Peyer's patch (tissue), 4 donors: ENCODE measurements around the gene SEMA5B. TPM values are rescaled to one million over a fixed set of nuclear protein-coding genes. Genes with fewer than 3 reads are reported as not detected.

Experiments
- DNase-seq, 3 donors: peaks; one replicate each; pipeline ENCODE4 v3.0.0-alpha.2; 2017 to 2019
- H3K27ac ChIP-seq, 4 donors: fragments of 200-600 bp; sonication (generic); one replicate each; pipeline ENCODE4 v1.5.1; 2016 to 2019
- H3K27me3 ChIP-seq, 2 donors: fragments of 200-600 bp; sonication (generic); one replicate each; pipeline ENCODE4 v1.5.1; 2019
- H3K36me3 ChIP-seq, 3 donors: fragments of 200-600 bp; sonication (generic); one replicate each; pipeline ENCODE4 v1.5.1; 2016 to 2019
- H3K4me1 ChIP-seq, 4 donors: fragments of 200-600 bp; sonication (generic); one replicate each; pipeline ENCODE4 v1.5.1; 2016 to 2019
- H3K4me3 ChIP-seq, 4 donors: fragments of 200-600 bp; sonication (generic); 1 replicate in 3 of 4; 2 replicates in 1 of 4; pipeline ENCODE4 v1.5.1; 2016 to 2019; ENCODE audit warnings: mild to moderate bottlenecking in 1 of 4
- H3K9me3 ChIP-seq, 4 donors: fragments of 200-600 bp; sonication (generic); one replicate each; pipeline ENCODE4 v1.5.1; 2016 to 2019; ENCODE audit warnings: mild to moderate bottlenecking in 1 of 4
- POLR2A ChIP-seq, 2 donors: fragments of 450-650 bp; IDR thresholded peaks; one replicate each; pipeline ENCODE4 v1.5.1; 2017; ENCODE audit warnings: antibody characterized with exemption in 2 of 2, mild to moderate bottlenecking in 2 of 2, moderate library complexity in 2 of 2
- total RNA-seq, 4 donors: library from RNA; depleted of rRNA; stranded (reverse); fragments of >200 nt; gene quantifications; one replicate each; pipeline ENCODE4 v1.1.0, GENCODE V29; 2016
- TF ChIP-seq, protein P1 (sequence below), 6 experiments: fragments of 450-650 bp in 4 of 6; fragments of 200-600 bp in 2 of 6; sonication (generic) in 1 of 6; IDR thresholded peaks; one replicate each; pipeline ENCODE4 v1.5.1; 2017 to 2019; ENCODE audit warnings: antibody characterized with exemption in 6 of 6, mild to moderate bottlenecking in 3 of 6, moderate library complexity in 1 of 6

Gene SEMA5B
- total RNA-seq, 4 donors from 2014 or later: 0.54 to 6.8 (median 2.5) TPM; not detected in 1

DNA sequence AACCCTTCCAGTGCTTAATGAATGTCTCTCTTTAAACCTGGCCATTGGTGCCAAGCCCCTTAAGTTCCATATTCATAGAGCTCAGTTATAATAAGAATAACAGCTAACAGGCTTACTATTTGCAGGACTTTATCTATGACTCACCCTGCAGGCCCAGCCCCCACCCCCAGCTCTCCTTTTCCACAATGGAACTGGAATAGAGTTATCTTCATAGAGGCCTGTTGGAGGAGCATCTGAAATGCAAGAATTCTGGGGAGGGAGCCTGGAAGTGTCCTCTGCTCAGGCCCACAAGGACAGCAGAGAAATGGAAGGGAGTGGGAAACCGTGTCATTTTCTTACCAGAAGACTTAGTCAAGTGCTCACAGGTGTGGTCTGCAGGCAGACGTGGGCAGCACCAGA, 52.8 kb downstream of the SEMA5B start:
- no peaks in the 10 kb centered on the region for H3K27me3 ChIP-seq
- TF ChIP-seq POLR2A (IDR thresholded peaks at IDR 0.05): no peak
- TF ChIP-seq, protein P1, sequence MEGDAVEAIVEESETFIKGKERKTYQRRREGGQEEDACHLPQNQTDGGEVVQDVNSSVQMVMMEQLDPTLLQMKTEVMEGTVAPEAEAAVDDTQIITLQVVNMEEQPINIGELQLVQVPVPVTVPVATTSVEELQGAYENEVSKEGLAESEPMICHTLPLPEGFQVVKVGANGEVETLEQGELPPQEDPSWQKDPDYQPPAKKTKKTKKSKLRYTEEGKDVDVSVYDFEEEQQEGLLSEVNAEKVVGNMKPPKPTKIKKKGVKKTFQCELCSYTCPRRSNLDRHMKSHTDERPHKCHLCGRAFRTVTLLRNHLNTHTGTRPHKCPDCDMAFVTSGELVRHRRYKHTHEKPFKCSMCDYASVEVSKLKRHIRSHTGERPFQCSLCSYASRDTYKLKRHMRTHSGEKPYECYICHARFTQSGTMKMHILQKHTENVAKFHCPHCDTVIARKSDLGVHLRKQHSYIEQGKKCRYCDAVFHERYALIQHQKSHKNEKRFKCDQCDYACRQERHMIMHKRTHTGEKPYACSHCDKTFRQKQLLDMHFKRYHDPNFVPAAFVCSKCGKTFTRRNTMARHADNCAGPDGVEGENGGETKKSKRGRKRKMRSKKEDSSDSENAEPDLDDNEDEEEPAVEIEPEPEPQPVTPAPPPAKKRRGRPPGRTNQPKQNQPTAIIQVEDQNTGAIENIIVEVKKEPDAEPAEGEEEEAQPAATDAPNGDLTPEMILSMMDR (IDR thresholded peaks at IDR 0.05): no peak
- no peaks in the 10 kb centered on the region for H3K9me3 ChIP-seq
- peak overlapping the region in 3 of 4 donors; percentile 8 to 69 (median 25) for H3K27ac ChIP-seq
- H3K36me3 ChIP-seq: no peaks in the 10 kb centered on the region
- H3K4me1 ChIP-seq: peaks cover 0 to 8% (median 0%) of the 10 kb centered on the region in 4 donors
- no peak overlapping the region for H3K4me3 ChIP-seq
- no peak for DNase-seq

DNA sequence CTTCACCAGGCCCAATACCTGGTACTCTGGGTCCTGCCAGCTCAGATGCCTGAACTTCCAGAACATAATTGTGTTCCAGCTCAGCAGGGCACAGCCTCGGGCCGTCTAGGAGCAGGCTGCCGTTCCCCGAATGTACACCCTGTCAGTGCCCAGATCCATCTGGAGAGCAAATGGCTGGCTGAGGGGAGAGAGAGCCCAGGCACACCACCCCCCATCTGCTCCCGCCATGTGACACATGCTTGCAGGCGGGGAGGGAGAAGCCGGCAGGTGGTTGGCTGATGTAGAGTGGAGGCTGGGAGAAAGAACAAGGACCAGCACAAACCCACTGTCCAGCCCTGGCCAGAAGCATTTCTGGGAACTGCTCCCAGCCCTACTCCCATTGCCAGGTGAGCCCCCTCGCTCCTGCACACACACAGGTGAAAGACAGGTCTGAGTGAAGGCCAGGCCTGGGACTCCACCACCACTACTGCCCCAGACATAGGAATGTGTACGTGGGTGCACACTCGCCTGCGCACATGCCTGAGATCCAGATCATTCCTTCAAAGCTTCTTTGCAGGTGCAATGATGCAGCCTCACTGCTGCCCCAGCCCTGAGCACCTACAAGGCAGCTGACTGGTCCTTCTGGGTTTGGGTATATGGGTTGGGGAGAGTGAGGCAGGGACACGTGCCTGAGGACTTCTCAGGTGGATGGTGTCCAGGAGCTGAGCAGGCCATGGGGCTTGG, 53.5 kb downstream of the SEMA5B start:
- peaks cover 0 to 8% (median 0%) of the 10 kb centered on the region in 4 donors for H3K4me1 ChIP-seq
- H3K4me3 ChIP-seq: no peak overlapping the region
- no peaks in the 10 kb centered on the region for H3K36me3 ChIP-seq
- no peaks in the 10 kb centered on the region for H3K27me3 ChIP-seq
- no peaks in the 10 kb centered on the region for H3K9me3 ChIP-seq
- TF ChIP-seq, protein P1 (IDR thresholded peaks at IDR 0.05): no peak
- peak overlapping the region in 2 of 4 donors; percentile 13 to 69 for H3K27ac ChIP-seq
- DNase-seq: no peak

DNA sequence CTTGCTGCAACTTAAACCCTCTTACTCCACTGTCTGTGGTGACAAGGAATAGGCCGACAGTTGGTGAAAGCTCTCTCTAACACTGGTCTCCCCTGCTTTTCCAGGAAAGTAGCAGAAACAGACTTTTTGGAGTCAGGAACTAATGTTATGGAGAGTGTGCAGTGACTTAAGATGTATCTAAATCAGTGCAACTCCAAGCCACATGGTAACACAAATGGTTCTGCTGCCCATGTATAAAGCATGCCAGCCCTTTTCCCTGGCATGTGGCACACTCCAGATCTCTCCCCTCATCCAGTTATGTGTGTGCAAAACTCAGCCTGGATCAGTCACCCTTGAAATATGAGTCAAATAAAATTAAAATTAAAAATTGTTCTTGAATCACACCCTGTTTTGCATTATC, 55.4 kb downstream of the SEMA5B start:
- DNase-seq: no peak

DNA sequence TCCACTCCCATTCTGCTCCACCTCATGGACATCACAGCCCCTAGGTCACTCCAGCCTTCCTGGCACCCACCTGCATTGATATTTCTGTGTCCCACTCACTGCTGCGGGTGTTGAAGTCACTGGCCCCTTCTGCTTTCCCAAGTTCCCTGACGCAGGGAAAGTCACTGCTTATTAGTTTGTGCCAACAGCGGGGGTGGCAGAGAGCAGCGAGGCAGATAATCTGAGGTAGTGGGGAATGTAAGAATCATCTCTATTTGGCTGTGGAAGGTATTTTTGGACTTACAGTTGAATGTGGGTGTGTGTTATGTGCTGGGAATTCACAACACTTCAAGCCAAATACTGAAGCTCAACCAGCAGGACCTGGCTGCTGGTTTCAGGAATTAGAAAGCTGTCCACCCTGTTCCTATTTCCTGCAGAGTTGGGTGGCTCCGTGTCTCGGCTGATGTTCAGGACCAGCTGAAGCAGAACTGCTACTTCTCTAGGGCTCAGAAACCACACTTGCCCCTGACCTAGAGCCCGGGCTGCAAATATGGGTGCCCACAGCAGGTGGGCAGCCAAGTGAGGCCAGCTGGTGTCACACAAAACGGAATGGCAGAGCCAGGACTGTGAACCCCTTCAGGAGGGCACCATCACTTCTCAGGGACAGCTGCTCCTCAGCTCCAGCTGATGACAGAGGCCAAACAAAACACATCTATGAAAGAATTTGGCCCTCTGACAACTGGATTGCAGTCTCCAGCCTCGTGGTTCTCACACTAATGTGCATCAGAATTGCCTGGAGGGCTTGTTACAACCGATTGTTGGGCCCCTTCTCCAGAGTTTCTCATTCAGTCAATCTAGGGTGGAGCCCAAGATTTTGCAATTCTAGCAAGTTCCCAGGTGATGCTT, 57.7 kb downstream of the SEMA5B start:
- no peak overlapping the region for H3K4me3 ChIP-seq
- no peaks in the 10 kb centered on the region for H3K36me3 ChIP-seq
- peaks cover 0 to 2% (median 0%) of the 10 kb centered on the region in 4 donors for H3K4me1 ChIP-seq
- H3K27me3 ChIP-seq: no peaks in the 10 kb centered on the region
- DNase-seq: no peak
- TF ChIP-seq, protein P1 (IDR thresholded peaks at IDR 0.05): no peak
- no peak for TF ChIP-seq POLR2A (IDR thresholded peaks at IDR 0.05)
- no peak overlapping the region for H3K27ac ChIP-seq
- no peaks in the 10 kb centered on the region for H3K9me3 ChIP-seq

More for the DNA sequence above, 55.4 kb downstream of the SEMA5B start:
- Histone ChIP-seq H3K36me3 (no peaks in the 10 kb centered on the region), H3K9me3 (no peaks in the 10 kb centered on the region), H3K4me1 (peaks cover 0 to 8% (median 0%) of the 10 kb centered on the region in 4 donors), H3K27me3 (no peaks in the 10 kb centered on the region), H3K27ac (no peak overlapping the region), H3K4me3 (no peak overlapping the region)
- TF ChIP-seq POLR2A (IDR thresholded peaks at IDR 0.05): no peak
- TF ChIP-seq, protein P1 (IDR thresholded peaks at IDR 0.05): no peak

DNA sequence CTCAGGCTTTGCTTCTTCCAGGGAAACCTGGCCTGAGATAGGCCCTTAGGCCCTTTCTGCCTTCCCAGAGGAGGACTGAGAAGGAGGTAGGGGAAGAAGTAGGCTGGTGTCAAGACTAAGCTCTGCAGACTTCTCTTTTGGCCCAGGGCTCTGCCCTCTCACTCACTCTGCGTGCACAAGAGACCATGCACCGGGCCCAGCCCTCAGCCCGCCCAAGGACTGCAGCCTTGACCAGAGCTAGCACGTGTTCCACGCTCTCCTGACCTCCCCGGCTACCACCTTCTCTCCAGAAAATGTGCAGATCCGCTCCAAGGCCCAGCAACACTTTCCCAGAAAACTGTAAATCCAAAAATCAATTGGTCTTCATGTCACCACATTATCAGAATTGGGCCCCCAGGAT, 59.8 kb downstream of the SEMA5B start:
- H3K27ac ChIP-seq: no peak overlapping the region
- no peaks in the 10 kb centered on the region for H3K27me3 ChIP-seq
- no peaks in the 10 kb centered on the region for H3K36me3 ChIP-seq
- no peak for TF ChIP-seq POLR2A (IDR thresholded peaks at IDR 0.05)
- TF ChIP-seq, protein P1 (IDR thresholded peaks at IDR 0.05): no peak
- no peak overlapping the region for H3K4me3 ChIP-seq
- H3K4me1 ChIP-seq: no peaks in the 10 kb centered on the region
- no peaks in the 10 kb centered on the region for H3K9me3 ChIP-seq
- DNase-seq: no peak
